SK-N-SH treated with all-trans-retinoic acid at 6 μM for 48 hours (cell line): ENCODE measurements around the gene SLC27A5.

Source experiments
- ARNTL ChIP-seq: fragments of 450-650 bp; formaldehyde crosslinking; IDR thresholded peaks from 2 replicates; pipeline ENCODE4 v1.5.0; 2020; ENCODE audit warnings: low read depth, mild to moderate bottlenecking, moderate library complexity, borderline replicate concordance
- BACH2 ChIP-seq: fragments of 250-450 bp; sonication (Bioruptor Pico); IDR thresholded peaks from 2 replicates; pipeline ENCODE4 v1.9.0; 2021; ENCODE audit warnings: mild to moderate bottlenecking, borderline replicate concordance
- CREB5 ChIP-seq: fragments of 250-450 bp; sonication (Bioruptor Pico); IDR thresholded peaks from 2 replicates; pipeline ENCODE4 v1.5.1; 2020; ENCODE audit warnings: low read depth, mild to moderate bottlenecking, moderate library complexity
- CSDC2 ChIP-seq: fragments of 250-450 bp; sonication (Bioruptor Pico); IDR thresholded peaks from 2 replicates; pipeline ENCODE4 v1.5.0; 2020; ENCODE audit warnings: mild to moderate bottlenecking, moderate library complexity
- CSRNP3 ChIP-seq: fragments of 250-450 bp; sonication (Bioruptor Pico); IDR thresholded peaks from 2 replicates; pipeline ENCODE4 v1.5.1; 2021; ENCODE audit warnings: mild to moderate bottlenecking, moderate library complexity
- ISL1 ChIP-seq: fragments of 250-450 bp; sonication (Bioruptor Pico); IDR thresholded peaks from 2 replicates; pipeline ENCODE4 v2.1.2; 2022; ENCODE audit warnings: mild to moderate bottlenecking, moderate library complexity
- PATZ1 ChIP-seq: fragments of 250-450 bp; sonication (Bioruptor Pico); IDR thresholded peaks from 2 replicates; pipeline ENCODE4 v1.8.0; 2020; ENCODE audit warnings: mild to moderate bottlenecking, moderate library complexity, borderline replicate concordance
- POU6F1 ChIP-seq: fragments of 250-450 bp; sonication (Bioruptor Pico); IDR thresholded peaks from 2 replicates; pipeline ENCODE4 v1.8.0; 2021; ENCODE audit warnings: low read depth, mild to moderate bottlenecking, moderate library complexity, borderline replicate concordance
- RARB ChIP-seq: fragments of 250-450 bp; sonication (Bioruptor Pico); IDR thresholded peaks from 2 replicates; pipeline ENCODE4 v1.8.0; 2021; ENCODE audit warnings: mild to moderate bottlenecking, moderate library complexity
- TCF4 ChIP-seq: fragments of 250-450 bp; sonication (Bioruptor Pico); IDR thresholded peaks from 2 replicates; pipeline ENCODE4 v1.8.0; 2021; ENCODE audit warnings: mild to moderate bottlenecking, moderate library complexity, borderline replicate concordance
- ZFP3 ChIP-seq: fragments of 250-450 bp; sonication (Bioruptor Pico); IDR thresholded peaks from 2 replicates; pipeline ENCODE4 v1.5.0; 2020; ENCODE audit warnings: mild to moderate bottlenecking, moderate library complexity

GRCh38 chr19:58480481-58480830, 31.3 kb downstream of the SLC27A5 start:
- TF ChIP-seq ARNTL (CRISPR knock-in tag) = no peak
- no peak for TF ChIP-seq RARB (CRISPR knock-in tag)
- TF ChIP-seq POU6F1 (CRISPR knock-in tag) = no peak
- no peak for TF ChIP-seq CSDC2
- no peak for TF ChIP-seq CREB5 (CRISPR knock-in tag)
- TF ChIP-seq PATZ1 (CRISPR knock-in tag) = no peak
- TF ChIP-seq BACH2 = no peak
- no peak for TF ChIP-seq CSRNP3 (CRISPR knock-in tag)
- no peak for TF ChIP-seq TCF4 (CRISPR knock-in tag)
- TF ChIP-seq ZFP3 (CRISPR knock-in tag) = no peak
- TF ChIP-seq ISL1 = no peak
